Testis (tissue), 3 donors: Measurements from ENCODE around the gene GRM4. TPM values are rescaled to one million over a fixed set of nuclear protein-coding genes. Genes with fewer than 3 reads are reported as not detected.

ENCODE experiments used
- DNase-seq: peaks from one replicate; pipeline ENCODE4 v3.0.0-alpha.2; 2019
- H3K27ac ChIP-seq, 2 donors: fragments of 200-600 bp; sonication (generic); one replicate each; pipeline ENCODE4 v1.5.1; 2019
- H3K27me3 ChIP-seq: fragments of 200-600 bp; sonication (generic); one replicate; pipeline ENCODE4 v1.5.1; 2019
- H3K36me3 ChIP-seq: fragments of 200-600 bp; sonication (generic); one replicate; pipeline ENCODE4 v1.5.1; 2017; ENCODE audit warnings: low read depth; ENCODE audit errors: missing control alignments
- H3K4me1 ChIP-seq: fragments of 200-600 bp; sonication (generic); one replicate; pipeline ENCODE4 v1.5.1; 2019
- H3K4me3 ChIP-seq, 2 donors: fragments of 200-600 bp; sonication (generic); one replicate each; pipeline ENCODE4 v1.5.1; 2017 to 2019
- H3K9me3 ChIP-seq: fragments of 200-600 bp; sonication (generic); one replicate; pipeline ENCODE4 v1.5.1; 2017
- POLR2A ChIP-seq: fragments of 450-650 bp; IDR thresholded peaks from one replicate; pipeline ENCODE4 v1.6.1; 2017; ENCODE audit warnings: antibody characterized with exemption, mild to moderate bottlenecking, moderate library complexity
- WGBS, 2 donors: methylation state at CpG; one replicate each; pipeline ENCODE4 v1.1.5; 2018; 5-methylcytosine and 5-hydroxymethylcytosine counted together
- intact Hi-C: fragments of 100-400 bp; cut with DNase I; formaldehyde crosslinking; loops from one replicate; pipeline ENCODE4 v1.15.1; 2023; ENCODE audit warnings: low total_unique reads
- polyA plus RNA-seq: library from polyadenylated mRNA; stranded (reverse); fragments of 350-450 nt; fragmentation: Illumina TruSeq; extraction: RNeasy Lipid Tissue Mini Kit (QIAGEN cat#74804); gene quantifications from one replicate; pipeline ENCODE4 v1.2.3, GENCODE V29; 2014; ENCODE audit warnings: low read depth, low replicate concordance; ENCODE audit not compliant: insufficient read depth
- total RNA-seq, 2 donors: library from RNA; depleted of rRNA; stranded (reverse); fragments of >200 nt; gene quantifications; one replicate each; pipeline ENCODE4 v1.2.3, GENCODE V29; 2016
- TF ChIP-seq, protein P1 (sequence below), 3 experiments: fragments of 450-650 bp in 2 of 3; fragments of 200-600 bp in 1 of 3; sonication (generic) in 1 of 3; IDR thresholded peaks; one replicate each; pipeline ENCODE4 v1.5.1; 2016 to 2019; ENCODE audit warnings: antibody characterized with exemption in 3 of 3, mild to moderate bottlenecking in 2 of 3, moderate library complexity in 1 of 3

GRM4 gene
- total and polyA plus RNA-seq, 3 donors from 2014 or later: 1.6 to 3.5 (median 3.5) TPM

DNA sequence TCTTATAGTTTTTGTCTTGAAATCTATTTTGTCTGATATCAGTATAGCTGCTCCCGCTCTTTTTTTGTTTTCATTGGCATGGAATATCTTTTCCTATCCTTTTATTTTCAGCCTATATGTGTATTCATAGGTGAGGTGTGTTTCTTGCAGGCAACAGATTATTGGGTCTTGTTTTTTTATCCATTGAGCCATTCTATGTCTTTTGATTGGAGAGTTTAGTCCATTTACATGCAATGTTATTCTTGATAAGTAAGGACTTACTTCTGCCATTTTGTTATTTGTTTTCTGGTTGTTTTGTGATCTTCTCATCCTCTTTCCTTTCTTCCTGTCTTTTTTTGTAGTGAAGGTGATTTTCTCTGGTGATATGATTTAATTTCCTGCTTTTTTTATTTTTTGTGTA, 24.0 kb upstream of the GRM4 start:
- H3K4me1 ChIP-seq: no peaks in the 10 kb centered on the region
- no peak overlapping the region for H3K27ac ChIP-seq
- WGBS, 2 donors: 96% methylated on average over 1 of the region's 1 CpG
- H3K27me3 ChIP-seq: no peaks in the 10 kb centered on the region
- intact Hi-C loops: no loop called here
- H3K36me3 ChIP-seq: no peaks in the 10 kb centered on the region
- no peak for DNase-seq
- H3K9me3 ChIP-seq: no peaks in the 10 kb centered on the region
- no peak overlapping the region for H3K4me3 ChIP-seq
- TF ChIP-seq POLR2A: no peak
- TF ChIP-seq, protein P1, sequence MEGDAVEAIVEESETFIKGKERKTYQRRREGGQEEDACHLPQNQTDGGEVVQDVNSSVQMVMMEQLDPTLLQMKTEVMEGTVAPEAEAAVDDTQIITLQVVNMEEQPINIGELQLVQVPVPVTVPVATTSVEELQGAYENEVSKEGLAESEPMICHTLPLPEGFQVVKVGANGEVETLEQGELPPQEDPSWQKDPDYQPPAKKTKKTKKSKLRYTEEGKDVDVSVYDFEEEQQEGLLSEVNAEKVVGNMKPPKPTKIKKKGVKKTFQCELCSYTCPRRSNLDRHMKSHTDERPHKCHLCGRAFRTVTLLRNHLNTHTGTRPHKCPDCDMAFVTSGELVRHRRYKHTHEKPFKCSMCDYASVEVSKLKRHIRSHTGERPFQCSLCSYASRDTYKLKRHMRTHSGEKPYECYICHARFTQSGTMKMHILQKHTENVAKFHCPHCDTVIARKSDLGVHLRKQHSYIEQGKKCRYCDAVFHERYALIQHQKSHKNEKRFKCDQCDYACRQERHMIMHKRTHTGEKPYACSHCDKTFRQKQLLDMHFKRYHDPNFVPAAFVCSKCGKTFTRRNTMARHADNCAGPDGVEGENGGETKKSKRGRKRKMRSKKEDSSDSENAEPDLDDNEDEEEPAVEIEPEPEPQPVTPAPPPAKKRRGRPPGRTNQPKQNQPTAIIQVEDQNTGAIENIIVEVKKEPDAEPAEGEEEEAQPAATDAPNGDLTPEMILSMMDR (IDR thresholded peaks at IDR 0.05): no peak

- Histone ChIP-seq H3K36me3 (no peaks in the 10 kb centered on the region), H3K27me3 (no peaks in the 10 kb centered on the region), H3K9me3 (no peaks in the 10 kb centered on the region), H3K4me3 (no peak overlapping the region), H3K27ac (no peak overlapping the region), H3K4me1 (no peaks in the 10 kb centered on the region)
- WGBS, 2 donors: 69 to 80% methylated on average over 8 of the region's 8 CpGs
- intact Hi-C loops: no loop called here
- no peak for DNase-seq
- TF ChIP-seq, protein P1 (IDR thresholded peaks at IDR 0.05): no peak
- no peak for TF ChIP-seq POLR2A
These were observed 16.1 kb upstream of the GRM4 start for GRCh38 chr6:34161857-34162515.

- DNase-seq: no peak
- TF ChIP-seq POLR2A: no peak
- TF ChIP-seq, protein P1 (IDR thresholded peaks at IDR 0.05): no peak
- Histone ChIP-seq H3K4me1 (no peaks in the 10 kb centered on the region), H3K9me3 (no peaks in the 10 kb centered on the region), H3K36me3 (no peaks in the 10 kb centered on the region), H3K27ac (no peak overlapping the region), H3K4me3 (no peak overlapping the region), H3K27me3 (no peaks in the 10 kb centered on the region)
- intact Hi-C loops: loop anchor here (10.0 kb wide), 2 partner anchors 405 to 575 kb away; partner anchors contain the start of gene BAK1
These were observed 14.0 kb upstream of the GRM4 start for GRCh38 chr6:34159844-34160243.

DNA sequence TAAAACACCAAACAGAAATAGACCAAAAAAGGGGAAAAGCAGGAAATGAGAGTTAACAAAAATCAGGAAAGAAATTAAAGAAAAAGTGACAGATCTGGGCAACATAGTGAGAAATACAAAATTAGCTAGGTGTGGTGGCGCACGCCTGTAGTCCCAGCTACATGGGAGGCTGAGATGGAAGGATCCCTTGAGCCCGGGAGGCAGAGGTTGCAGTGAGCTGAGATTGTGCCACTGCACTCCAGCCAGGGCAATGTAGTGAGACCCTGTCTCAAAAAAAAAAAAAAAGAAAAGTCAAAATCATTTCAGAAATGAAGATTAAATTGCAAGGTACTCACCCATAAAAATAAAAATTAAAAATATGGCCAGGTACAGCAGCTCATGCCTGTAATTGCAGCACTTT, 13.0 kb upstream of the GRM4 start:
- WGBS, 2 donors: 93 to 94% methylated on average over 3 of the region's 3 CpGs

More for the DNA sequence above, 13.0 kb upstream of the GRM4 start:
- intact Hi-C loops: loop anchor here (10.0 kb wide), 2 partner anchors 404 to 574 kb away; partner anchors contain the start of gene BAK1
- Histone ChIP-seq H3K27me3 (no peaks in the 10 kb centered on the region), H3K9me3 (no peaks in the 10 kb centered on the region), H3K4me3 (no peak overlapping the region), H3K27ac (no peak overlapping the region), H3K36me3 (no peaks in the 10 kb centered on the region), H3K4me1 (no peaks in the 10 kb centered on the region)
- TF ChIP-seq, protein P1 (IDR thresholded peaks at IDR 0.05): no peak
- no peak for TF ChIP-seq POLR2A
- DNase-seq: no peak
